Pons (tissue), 1 donor: ENCODE data around the gene SNRK.
"Not testable (repeated sequence)": the region's sequence is repeated elsewhere in the genome, so short reads cannot be mapped to it uniquely, and the experiment has no call there.

Source experiments
- DNase-seq: peaks from one replicate; pipeline ENCODE4 v3.0.0-alpha.2; 2016; ENCODE audit warnings: low spot score

SNRK gene

GRCh38 chr3:43345877-43346276 is 59.5 kb downstream of the SNRK start:
- no peak for DNase-seq

- DNase-seq, result no peak
These were observed 60.8 kb downstream of the SNRK start for GRCh38 chr3:43346978-43347749.

GRCh38 chr3:43347774-43348173 is 61.4 kb downstream of the SNRK start:
- no peak for DNase-seq

GRCh38 chr3:43348350-43348749 is 62.0 kb downstream of the SNRK start:
- DNase-seq, result no peak

- DNase-seq, result no peak
These were observed 62.7 kb downstream of the SNRK start for GRCh38 chr3:43348852-43349574.

GRCh38 chr3:43349716-43350115 is 63.4 kb downstream of the SNRK start:
- no peak for DNase-seq

- DNase-seq, result no peak
These were observed 67.1 kb downstream of the SNRK start for GRCh38 chr3:43353393-43353792.

- DNase-seq, result no peak
These were observed 67.8 kb downstream of the SNRK start for GRCh38 chr3:43353923-43354670.

GRCh38 chr3:43356033-43356432 is 69.7 kb downstream of the SNRK start:
- DNase-seq, result not testable (repeated sequence)

- DNase-seq, result no peak
These were observed 74.7 kb downstream of the SNRK start for GRCh38 chr3:43361077-43361476.

- DNase-seq, result no peak
These were observed 75.8 kb downstream of the SNRK start for GRCh38 chr3:43362183-43362582.

- no peak for DNase-seq
These were observed 76.6 kb downstream of the SNRK start for GRCh38 chr3:43362961-43363360.

- DNase-seq, result no peak
These were observed 77.4 kb downstream of the SNRK start for GRCh38 chr3:43363621-43364266.

- DNase-seq, result no peak
These were observed 78.2 kb downstream of the SNRK start for GRCh38 chr3:43364494-43364893.

- DNase-seq, result no peak
These were observed 78.6 kb downstream of the SNRK start for GRCh38 chr3:43364926-43365325.

GRCh38 chr3:43365601-43366305 is 79.4 kb downstream of the SNRK start:
- DNase-seq, result no peak

- DNase-seq, result no peak
These were observed 80.1 kb downstream of the SNRK start for GRCh38 chr3:43366481-43366880.

GRCh38 chr3:43366885-43367284 is 80.5 kb downstream of the SNRK start:
- DNase-seq, result no peak

- DNase-seq, result no peak
These were observed 83.3 kb downstream of the SNRK start for GRCh38 chr3:43369404-43370292.

- no peak for DNase-seq
These were observed 84.1 kb downstream of the SNRK start for GRCh38 chr3:43370293-43370980.
